ENCODE data around the gene ZNF587. TPM values are rescaled to one million over a fixed set of nuclear protein-coding genes. Genes with fewer than 3 reads are reported as not detected.
A peak's percentile ranks its signal among the peaks of the same experiment; 100 is the strongest.
"Not testable (repeated sequence)": the region's sequence is repeated elsewhere in the genome, so short reads cannot be mapped to it uniquely, and the experiment has no call there.

Gene ZNF587
- total and polyA plus RNA-seq, 4 donors, result 20.4 to 33.5 (median 31.0) TPM

GRCh38 chr19:57812975-57813820 lies 36.5 kb upstream of the ZNF587 start:
- H3K9me3 ChIP-seq (ENCODE audit: control insufficient read depth, insufficient read depth, low read length); H3K27me3 ChIP-seq (ENCODE audit: control insufficient read depth, insufficient read depth, low read length); DNase-seq (ENCODE audit: low read depth in 4 of 6, low spot score in 6 of 6); H3K27ac ChIP-seq (ENCODE audit: low read depth, low read length); H3K4me3 ChIP-seq (ENCODE audit: low read depth, low read length): not testable (repeated sequence)
- Histone ChIP-seq H3K4me1 (ENCODE audit: control insufficient read depth, insufficient read depth, low read length) (peaks cover 16% of the 10 kb centered on the region), H3K36me3 (ENCODE audit: control insufficient read depth, insufficient read depth, low read length) (peaks cover 20% of the 10 kb centered on the region)
- WGBS (ENCODE audit: insufficient coverage), result no CpG with 5 or more reads among the region's 13 CpGs

- Histone ChIP-seq H3K27me3 (ENCODE audit: control insufficient read depth, insufficient read depth, low read length) (no peaks in the 10 kb centered on the region), H3K36me3 (ENCODE audit: control insufficient read depth, insufficient read depth, low read length) (peaks cover 20% of the 10 kb centered on the region), H3K27ac (ENCODE audit: low read depth, low read length) (peak overlapping the region; percentile 73), H3K4me1 (ENCODE audit: control insufficient read depth, insufficient read depth, low read length) (peaks cover 16% of the 10 kb centered on the region), H3K9me3 (ENCODE audit: control insufficient read depth, insufficient read depth, low read length) (no peaks in the 10 kb centered on the region), H3K4me3 (ENCODE audit: low read depth, low read length) (peak overlapping the region; percentile 82)
- DNase-seq (ENCODE audit: low read depth in 4 of 6, low spot score in 6 of 6), result peak in 1 of 6 donors; percentile 5
- whole genome bisulfite sequencing (ENCODE audit: insufficient coverage), result 11% methylated on average over 11 of the region's 13 CpGs
Observed at GRCh38 chr19:57813919-57814504, 35.6 kb upstream of the ZNF587 start.

GRCh38 chr19:57814505-57815246 lies 35.0 kb upstream of the ZNF587 start, which contains the start of gene ZNF552:
Gene ZNF552, minus strand, starts transcription at chr19:57814913. Its CDS starts 170 bp downstream, at chr19:57814743.
- peak; percentile 79 to 98 (median 90) for DNase-seq (ENCODE audit: low read depth in 4 of 6, low spot score in 6 of 6)
- 0% methylated on average over 50 of the region's 50 CpGs for WGBS (ENCODE audit: insufficient coverage)

GRCh38 chr19:57815247-57816075 lies 34.2 kb upstream of the ZNF587 start:
- H3K27me3 ChIP-seq (ENCODE audit: control insufficient read depth, insufficient read depth, low read length), result no peaks in the 10 kb centered on the region

More at GRCh38 chr19:57814505-57815246, 35.0 kb upstream of the ZNF587 start, which contains the start of gene ZNF552:
- Histone ChIP-seq H3K36me3 (ENCODE audit: control insufficient read depth, insufficient read depth, low read length) (peaks cover 17% of the 10 kb centered on the region), H3K9me3 (ENCODE audit: control insufficient read depth, insufficient read depth, low read length) (no peaks in the 10 kb centered on the region), H3K4me1 (ENCODE audit: control insufficient read depth, insufficient read depth, low read length) (peaks cover 16% of the 10 kb centered on the region), H3K4me3 (ENCODE audit: low read depth, low read length) (peak within 1 kb of the TSS; percentile 82), H3K27me3 (ENCODE audit: control insufficient read depth, insufficient read depth, low read length) (no peaks in the 10 kb centered on the region), H3K27ac (ENCODE audit: low read depth, low read length) (peak within 1 kb of the TSS; percentile 73)

GRCh38 chr19:57816652-57817051 lies 33.0 kb upstream of the ZNF587 start:
- Histone ChIP-seq H3K9me3 (ENCODE audit: control insufficient read depth, insufficient read depth, low read length) (no peaks in the 10 kb centered on the region), H3K36me3 (ENCODE audit: control insufficient read depth, insufficient read depth, low read length) (peaks cover 5% of the 10 kb centered on the region), H3K27ac (ENCODE audit: low read depth, low read length) (no peak overlapping the region), H3K4me3 (ENCODE audit: low read depth, low read length) (no peak overlapping the region), H3K4me1 (ENCODE audit: control insufficient read depth, insufficient read depth, low read length) (peaks cover 27% of the 10 kb centered on the region), H3K27me3 (ENCODE audit: control insufficient read depth, insufficient read depth, low read length) (no peaks in the 10 kb centered on the region)
- 65% methylated on average over 6 of the region's 7 CpGs for whole genome bisulfite sequencing (ENCODE audit: insufficient coverage)
- DNase-seq (ENCODE audit: low read depth in 4 of 6, low spot score in 6 of 6), result no peak

More at GRCh38 chr19:57815247-57816075, 34.2 kb upstream of the ZNF587 start:
- no peak overlapping the region for H3K27ac ChIP-seq (ENCODE audit: low read depth, low read length)
- H3K36me3 ChIP-seq (ENCODE audit: control insufficient read depth, insufficient read depth, low read length), result peaks cover 11% of the 10 kb centered on the region
- WGBS (ENCODE audit: insufficient coverage), result 99% methylated on average over 12 of the region's 17 CpGs
- no peaks in the 10 kb centered on the region for H3K9me3 ChIP-seq (ENCODE audit: control insufficient read depth, insufficient read depth, low read length)
- peak overlapping the region; percentile 82 for H3K4me3 ChIP-seq (ENCODE audit: low read depth, low read length)
- no peak for DNase-seq (ENCODE audit: low read depth in 4 of 6, low spot score in 6 of 6)
- H3K4me1 ChIP-seq (ENCODE audit: control insufficient read depth, insufficient read depth, low read length), result peaks cover 23% of the 10 kb centered on the region

DNA sequence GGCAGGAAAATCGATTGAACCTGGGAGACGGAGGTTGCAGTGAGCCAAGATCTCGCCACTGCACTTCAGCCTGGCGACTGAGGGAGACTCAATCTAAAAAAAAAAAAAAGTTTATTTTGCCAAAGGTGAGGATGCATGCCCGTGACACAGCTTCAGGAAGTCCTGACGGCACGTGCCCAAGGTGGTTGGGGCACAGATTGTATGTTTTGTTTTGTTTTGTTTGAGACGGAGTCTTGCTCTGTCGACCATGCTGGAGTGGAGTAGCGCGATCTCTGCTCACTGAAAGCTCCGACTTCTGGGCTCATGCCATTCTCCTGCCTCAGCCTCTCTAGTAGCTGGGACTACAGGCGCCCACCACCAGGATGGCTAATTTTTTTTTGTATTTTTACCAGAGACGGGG lies 31.7 kb upstream of the ZNF587 start:
- H3K4me1 ChIP-seq (ENCODE audit: control insufficient read depth, insufficient read depth, low read length), result peaks cover 27% of the 10 kb centered on the region
- no peaks in the 10 kb centered on the region for H3K27me3 ChIP-seq (ENCODE audit: control insufficient read depth, insufficient read depth, low read length)
- WGBS (ENCODE audit: insufficient coverage), result 93% methylated on average over 14 of the region's 14 CpGs
- H3K36me3 ChIP-seq (ENCODE audit: control insufficient read depth, insufficient read depth, low read length), result peaks cover 5% of the 10 kb centered on the region
- no peak for DNase-seq (ENCODE audit: low read depth in 4 of 6, low spot score in 6 of 6)
- no peaks in the 10 kb centered on the region for H3K9me3 ChIP-seq (ENCODE audit: control insufficient read depth, insufficient read depth, low read length)
- no peak overlapping the region for H3K27ac ChIP-seq (ENCODE audit: low read depth, low read length)
- no peak overlapping the region for H3K4me3 ChIP-seq (ENCODE audit: low read depth, low read length)

DNA sequence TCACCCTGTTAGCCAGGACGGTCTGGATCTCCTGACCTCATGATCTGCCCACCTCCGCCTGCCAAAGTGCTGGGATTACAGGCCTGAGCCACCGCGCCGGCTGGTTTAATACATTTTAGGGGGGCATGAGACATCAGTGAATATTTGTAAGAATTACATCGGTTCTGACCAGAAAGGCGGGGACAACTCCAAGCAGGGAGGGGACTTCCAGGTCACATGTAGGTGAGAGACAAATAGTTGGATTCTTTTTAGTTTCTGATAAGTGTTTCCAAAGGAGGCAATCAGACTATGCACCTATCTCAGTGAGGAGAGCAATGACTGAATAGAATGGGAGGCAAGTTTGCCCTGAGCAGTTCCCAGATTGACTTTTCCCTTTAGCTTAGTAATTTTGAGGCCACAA lies 31.3 kb upstream of the ZNF587 start:
- Histone ChIP-seq H3K4me1 (ENCODE audit: control insufficient read depth, insufficient read depth, low read length) (peaks cover 27% of the 10 kb centered on the region), H3K9me3 (ENCODE audit: control insufficient read depth, insufficient read depth, low read length) (no peaks in the 10 kb centered on the region), H3K27ac (ENCODE audit: low read depth, low read length) (no peak overlapping the region), H3K4me3 (ENCODE audit: low read depth, low read length) (no peak overlapping the region), H3K36me3 (ENCODE audit: control insufficient read depth, insufficient read depth, low read length) (peaks cover 5% of the 10 kb centered on the region), H3K27me3 (ENCODE audit: control insufficient read depth, insufficient read depth, low read length) (no peaks in the 10 kb centered on the region)
- no peak for DNase-seq (ENCODE audit: low read depth in 4 of 6, low spot score in 6 of 6)
- 79% methylated on average over 5 of the region's 7 CpGs for WGBS (ENCODE audit: insufficient coverage)

- no peaks in the 10 kb centered on the region for H3K27me3 ChIP-seq (ENCODE audit: control insufficient read depth, insufficient read depth, low read length)
- DNase-seq (ENCODE audit: low read depth in 4 of 6, low spot score in 6 of 6), result peak; percentile 79 to 97 (median 86)
- peaks cover 17% of the 10 kb centered on the region for H3K4me1 ChIP-seq (ENCODE audit: control insufficient read depth, insufficient read depth, low read length)
- WGBS (ENCODE audit: insufficient coverage), result 0% methylated on average over 44 of the region's 44 CpGs
- no peaks in the 10 kb centered on the region for H3K9me3 ChIP-seq (ENCODE audit: control insufficient read depth, insufficient read depth, low read length)
- peaks cover 5% of the 10 kb centered on the region for H3K36me3 ChIP-seq (ENCODE audit: control insufficient read depth, insufficient read depth, low read length)
- peak overlapping the region; percentile 79 for H3K27ac ChIP-seq (ENCODE audit: low read depth, low read length)
- peak overlapping the region; percentile 58 for H3K4me3 ChIP-seq (ENCODE audit: low read depth, low read length)
Observed at GRCh38 chr19:57819475-57820148, 30.0 kb upstream of the ZNF587 start.

All from spinal cord (tissue), 10 donors.